GM23338 (cell line): Measurements from ENCODE around the gene DEK. TPM values are rescaled to one million over a fixed set of nuclear protein-coding genes. Genes with fewer than 3 reads are reported as not detected.
A peak's percentile ranks its signal among the peaks of the same experiment; 100 is the strongest.

ENCODE experiments used
- ATAC-seq: fragments of 200-7000 bp; cut with Tn5 transposase; 3 replicates; pipeline ENCODE4 v1.9.1; 2020
- DNase-seq: peaks from one replicate; pipeline ENCODE4 v3.0.0-alpha.2; 2015; ENCODE audit warnings: low spot score
- H2AFZ ChIP-seq: fragments of 200-600 bp; sonication (generic); 2 replicates; pipeline ENCODE4 v1.8.0; 2016; ENCODE audit warnings: antibody characterized with exemption, mild to moderate bottlenecking, moderate library complexity
- H3F3A ChIP-seq: fragments of 200-600 bp; sonication (generic); replicated peaks from 2 replicates; pipeline ENCODE4 v1.8.0; 2017; ENCODE audit warnings: antibody characterized with exemption, mixed run types, low read depth
- H3K27ac ChIP-seq: fragments of 200-600 bp; sonication (generic); 2 replicates; pipeline ENCODE4 v1.6.1; 2016; ENCODE audit warnings: low read depth
- H3K27me3 ChIP-seq: fragments of 200-600 bp; sonication (generic); 2 replicates; pipeline ENCODE4 v1.8.0; 2016; ENCODE audit warnings: mild to moderate bottlenecking, mixed run types, moderate library complexity; ENCODE audit not compliant: insufficient read depth
- H3K36me3 ChIP-seq: fragments of 200-600 bp; sonication (generic); 2 replicates; pipeline ENCODE4 v1.8.0; 2016; ENCODE audit warnings: mild to moderate bottlenecking; ENCODE audit not compliant: insufficient read depth
- H3K4me1 ChIP-seq: fragments of 200-600 bp; sonication (generic); 2 replicates; pipeline ENCODE4 v1.8.0; 2016; ENCODE audit warnings: mild to moderate bottlenecking, moderate library complexity; ENCODE audit not compliant: insufficient read depth
- H3K4me2 ChIP-seq: fragments of 200-600 bp; sonication (generic); 2 replicates; pipeline ENCODE4 v1.7.1; 2017; ENCODE audit warnings: mixed run types
- H3K4me3 ChIP-seq: fragments of 200-600 bp; sonication (generic); 2 replicates; pipeline ENCODE4 v1.6.1; 2016; ENCODE audit warnings: mixed run types
- H3K79me2 ChIP-seq: fragments of 200-600 bp; sonication (generic); replicated peaks from 2 replicates; pipeline ENCODE4 v1.8.0; 2017; ENCODE audit warnings: mild to moderate bottlenecking; ENCODE audit not compliant: insufficient read depth
- H3K9me2 ChIP-seq: fragments of 200-600 bp; sonication (generic); 2 replicates; pipeline ENCODE4 v1.8.0; 2017; ENCODE audit not compliant: insufficient read depth
- H4K20me1 ChIP-seq: fragments of 200-600 bp; sonication (generic); replicated peaks from 2 replicates; pipeline ENCODE4 v1.8.0; 2017; ENCODE audit warnings: mild to moderate bottlenecking; ENCODE audit not compliant: insufficient read depth
- H3K27ac Mint-ChIP-seq: 2 replicates; pipeline ENCODE4 v1.8.0; 2020; ENCODE audit warnings: inconsistent platforms, mild to moderate bottlenecking, moderate library complexity, mixed read lengths
- H3K27me3 Mint-ChIP-seq: 3 replicates; pipeline ENCODE4 v1.8.0; 2022; ENCODE audit warnings: low read depth, mild to moderate bottlenecking, moderate library complexity, mixed read lengths, inconsistent platforms; ENCODE audit not compliant: insufficient read depth, poor library complexity
- H3K36me3 Mint-ChIP-seq: 3 replicates; pipeline ENCODE4 v1.8.0; 2021; ENCODE audit warnings: low read depth, mild to moderate bottlenecking, inconsistent platforms, moderate library complexity, mixed read lengths
- H3K4me1 Mint-ChIP-seq: 3 replicates; pipeline ENCODE4 v1.8.0; 2020; ENCODE audit warnings: mild to moderate bottlenecking, inconsistent platforms, mixed read lengths
- H3K4me3 Mint-ChIP-seq: 3 replicates; pipeline ENCODE4 v1.8.0; 2021; ENCODE audit warnings: moderate library complexity, mild to moderate bottlenecking, inconsistent platforms, mixed read lengths
- H3K9me3 Mint-ChIP-seq: 3 replicates; pipeline ENCODE4 v1.8.0; 2020; ENCODE audit warnings: moderate library complexity, mild to moderate bottlenecking, inconsistent platforms, mixed read lengths
- CREB1 ChIP-seq: fragments of 250-450 bp; sonication (Bioruptor Pico); IDR thresholded peaks from 2 replicates; pipeline ENCODE4 v1.5.0; 2020; ENCODE audit warnings: low read depth, mild to moderate bottlenecking, moderate library complexity
- ETS1 ChIP-seq: IDR thresholded peaks from 2 replicates; pipeline ENCODE4 v1.6.1; 2016; ENCODE audit warnings: antibody characterized with exemption
- EZH2 ChIP-seq: fragments of 200-600 bp; sonication (generic); IDR thresholded peaks from one replicate; pipeline ENCODE4 v1.8.0; 2017; ENCODE audit warnings: antibody characterized with exemption, mild to moderate bottlenecking, low read depth; ENCODE audit not compliant: unreplicated experiment
- EZH2phosphoT487 ChIP-seq: fragments of 200-600 bp; sonication (generic); IDR thresholded peaks from one replicate; pipeline ENCODE4 v1.8.1; 2018; ENCODE audit warnings: antibody characterized with exemption; ENCODE audit not compliant: unreplicated experiment
- STAT1 ChIP-seq: IDR thresholded peaks from one replicate; pipeline ENCODE4 v1.6.1; 2016; ENCODE audit warnings: antibody characterized with exemption; ENCODE audit not compliant: unreplicated experiment
- ZNF331 ChIP-seq: fragments of 250-450 bp; sonication (Bioruptor Pico); IDR thresholded peaks from 2 replicates; pipeline ENCODE4 v1.5.0; 2020; ENCODE audit warnings: low read depth, mild to moderate bottlenecking, moderate library complexity
- polyA plus RNA-seq: library from polyadenylated mRNA; unstranded; fragments of >200 nt; fragmentation: Nextera tagmentation; extraction: Ambion mirVana; gene quantifications from 2 replicates; pipeline ENCODE4 v1.2.1, GENCODE V29; 2016
- total RNA-seq: library from RNA; depleted of rRNA; stranded (reverse); fragments of >200 nt; shearing (Covaris generic); gene quantifications from 2 replicates; pipeline ENCODE4 v1.2.3, GENCODE V29; 2014
- TF ChIP-seq, protein P1 (sequence below): fragments of 250-450 bp; sonication (Bioruptor Pico); IDR thresholded peaks from 2 replicates; pipeline ENCODE4 v1.5.0; 2020; ENCODE audit warnings: mild to moderate bottlenecking, moderate library complexity

DEK gene
- total and polyA plus RNA-seq, 2 experiments from 2014 or later: 218 to 582 TPM

- Histone ChIP-seq H3F3A (no peaks in the 10 kb centered on the region), H4K20me1 (0 out of 2 replicates have a peak, but pooled peaks cover 2% of the 10 kb centered on the region), H3K27ac (no peak overlapping the region), H2AFZ (peak overlapping the region; percentile 99), H3K9me2 (0 out of 2 replicates have a peak, but pooled peaks cover 3% of the 10 kb centered on the region), H3K4me1 (peaks cover 22% of the 10 kb centered on the region), H3K27me3 (peaks cover 63% of the 10 kb centered on the region), H3K4me3 (peak overlapping the region; percentile 64), H3K4me2 (peak overlapping the region; percentile 88), H3K36me3 (no peaks in the 10 kb centered on the region), H3K79me2 (no peaks in the 10 kb centered on the region)
- Mint-ChIP-seq H3K27ac (no peak overlapping the region), H3K4me1 (peaks cover 16% of the 10 kb centered on the region), H3K4me3 (peak overlapping the region; percentile 83), H3K9me3 (no peaks in the 10 kb centered on the region; the same call in 2 of the 3 replicates), H3K36me3 (no peaks in the 10 kb centered on the region; the same call in 2 of the 3 replicates), H3K27me3 (peaks cover 25% of the 10 kb centered on the region)
- DNase-seq (no peak), ATAC-seq (peak; percentile 52)
- TF ChIP-seq EZH2: peak; percentile 40
- TF ChIP-seq, protein P1, sequence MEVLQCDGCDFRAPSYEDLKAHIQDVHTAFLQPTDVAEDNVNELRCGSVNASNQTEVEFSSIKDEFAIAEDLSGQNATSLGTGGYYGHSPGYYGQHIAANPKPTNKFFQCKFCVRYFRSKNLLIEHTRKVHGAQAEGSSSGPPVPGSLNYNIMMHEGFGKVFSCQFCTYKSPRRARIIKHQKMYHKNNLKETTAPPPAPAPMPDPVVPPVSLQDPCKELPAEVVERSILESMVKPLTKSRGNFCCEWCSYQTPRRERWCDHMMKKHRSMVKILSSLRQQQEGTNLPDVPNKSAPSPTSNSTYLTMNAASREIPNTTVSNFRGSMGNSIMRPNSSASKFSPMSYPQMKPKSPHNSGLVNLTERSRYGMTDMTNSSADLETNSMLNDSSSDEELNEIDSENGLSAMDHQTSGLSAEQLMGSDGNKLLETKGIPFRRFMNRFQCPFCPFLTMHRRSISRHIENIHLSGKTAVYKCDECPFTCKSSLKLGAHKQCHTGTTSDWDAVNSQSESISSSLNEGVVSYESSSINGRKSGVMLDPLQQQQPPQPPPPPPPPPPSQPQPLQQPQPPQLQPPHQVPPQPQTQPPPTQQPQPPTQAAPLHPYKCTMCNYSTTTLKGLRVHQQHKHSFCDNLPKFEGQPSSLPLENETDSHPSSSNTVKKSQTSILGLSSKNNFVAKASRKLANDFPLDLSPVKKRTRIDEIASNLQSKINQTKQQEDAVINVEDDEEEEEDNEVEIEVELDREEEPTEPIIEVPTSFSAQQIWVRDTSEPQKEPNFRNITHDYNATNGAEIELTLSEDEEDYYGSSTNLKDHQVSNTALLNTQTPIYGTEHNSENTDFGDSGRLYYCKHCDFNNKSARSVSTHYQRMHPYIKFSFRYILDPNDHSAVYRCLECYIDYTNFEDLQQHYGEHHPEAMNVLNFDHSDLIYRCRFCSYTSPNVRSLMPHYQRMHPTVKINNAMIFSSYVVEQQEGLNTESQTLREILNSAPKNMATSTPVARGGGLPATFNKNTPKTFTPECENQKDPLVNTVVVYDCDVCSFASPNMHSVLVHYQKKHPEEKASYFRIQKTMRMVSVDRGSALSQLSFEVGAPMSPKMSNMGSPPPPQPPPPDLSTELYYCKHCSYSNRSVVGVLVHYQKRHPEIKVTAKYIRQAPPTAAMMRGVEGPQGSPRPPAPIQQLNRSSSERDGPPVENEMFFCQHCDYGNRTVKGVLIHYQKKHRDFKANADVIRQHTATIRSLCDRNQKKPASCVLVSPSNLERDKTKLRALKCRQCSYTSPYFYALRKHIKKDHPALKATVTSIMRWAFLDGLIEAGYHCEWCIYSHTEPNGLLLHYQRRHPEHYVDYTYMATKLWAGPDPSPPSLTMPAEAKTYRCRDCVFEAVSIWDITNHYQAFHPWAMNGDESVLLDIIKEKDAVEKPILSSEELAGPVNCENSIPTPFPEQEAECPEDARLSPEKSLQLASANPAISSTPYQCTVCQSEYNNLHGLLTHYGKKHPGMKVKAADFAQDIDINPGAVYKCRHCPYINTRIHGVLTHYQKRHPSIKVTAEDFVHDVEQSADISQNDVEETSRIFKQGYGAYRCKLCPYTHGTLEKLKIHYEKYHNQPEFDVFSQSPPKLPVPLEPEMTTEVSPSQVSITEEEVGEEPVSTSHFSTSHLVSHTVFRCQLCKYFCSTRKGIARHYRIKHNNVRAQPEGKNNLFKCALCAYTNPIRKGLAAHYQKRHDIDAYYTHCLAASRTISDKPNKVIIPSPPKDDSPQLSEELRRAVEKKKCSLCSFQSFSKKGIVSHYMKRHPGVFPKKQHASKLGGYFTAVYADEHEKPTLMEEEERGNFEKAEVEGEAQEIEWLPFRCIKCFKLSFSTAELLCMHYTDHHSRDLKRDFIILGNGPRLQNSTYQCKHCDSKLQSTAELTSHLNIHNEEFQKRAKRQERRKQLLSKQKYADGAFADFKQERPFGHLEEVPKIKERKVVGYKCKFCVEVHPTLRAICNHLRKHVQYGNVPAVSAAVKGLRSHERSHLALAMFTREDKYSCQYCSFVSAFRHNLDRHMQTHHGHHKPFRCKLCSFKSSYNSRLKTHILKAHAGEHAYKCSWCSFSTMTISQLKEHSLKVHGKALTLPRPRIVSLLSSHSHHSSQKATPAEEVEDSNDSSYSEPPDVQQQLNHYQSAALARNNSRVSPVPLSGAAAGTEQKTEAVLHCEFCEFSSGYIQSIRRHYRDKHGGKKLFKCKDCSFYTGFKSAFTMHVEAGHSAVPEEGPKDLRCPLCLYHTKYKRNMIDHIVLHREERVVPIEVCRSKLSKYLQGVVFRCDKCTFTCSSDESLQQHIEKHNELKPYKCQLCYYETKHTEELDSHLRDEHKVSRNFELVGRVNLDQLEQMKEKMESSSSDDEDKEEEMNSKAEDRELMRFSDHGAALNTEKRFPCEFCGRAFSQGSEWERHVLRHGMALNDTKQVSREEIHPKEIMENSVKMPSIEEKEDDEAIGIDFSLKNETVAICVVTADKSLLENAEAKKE: no peak
Observed at GRCh38 chr6:18276610-18277236, 12.4 kb upstream of the DEK start.

DNA sequence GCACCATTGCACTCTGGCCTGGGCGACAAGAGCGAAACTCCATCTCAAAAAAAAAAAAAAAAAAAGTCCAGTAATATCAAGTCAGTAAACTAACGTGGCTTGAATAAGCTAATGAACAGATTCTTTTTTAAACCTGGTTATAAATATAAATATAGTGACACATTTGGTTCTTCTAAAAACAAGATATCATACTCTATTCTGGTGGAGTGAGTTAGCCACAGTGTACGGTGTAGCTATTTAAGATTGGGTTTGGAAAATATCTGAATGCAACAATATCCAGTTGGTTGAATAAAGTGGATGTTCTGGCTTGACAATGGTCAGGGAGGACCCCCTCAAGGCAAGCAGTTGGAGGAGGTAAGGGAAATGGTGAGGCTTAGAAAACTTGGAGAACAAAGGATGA is 5.9 kb upstream of the DEK start:
- Histone ChIP-seq H3K27ac (no peak overlapping the region), H2AFZ (no peak overlapping the region)
- TF ChIP-seq STAT1 (no peak), EZH2phosphoT487 (no peak), ZNF331 (CRISPR knock-in tag) (no peak), ETS1 (no peak), CREB1 (CRISPR knock-in tag) (no peak)

More for the DNA sequence above, 5.9 kb upstream of the DEK start:
- H3K4me2 ChIP-seq: no peak overlapping the region
- no peaks in the 10 kb centered on the region for H3K36me3 ChIP-seq
- no peak for ATAC-seq
- H3K27me3 ChIP-seq: peaks cover 15% of the 10 kb centered on the region
- H3K27ac Mint-ChIP-seq: no peak overlapping the region
- H3K79me2 ChIP-seq: no peaks in the 10 kb centered on the region
- no peak for DNase-seq
- no peaks in the 10 kb centered on the region for H4K20me1 ChIP-seq
- H3K36me3 Mint-ChIP-seq: peaks cover 6% of the 10 kb centered on the region
- H3K4me1 ChIP-seq: peaks cover 6% of the 10 kb centered on the region
- H3K27me3 Mint-ChIP-seq: peaks cover 6% of the 10 kb centered on the region
- H3K4me3 ChIP-seq: no peak overlapping the region
- peaks cover 6% of the 10 kb centered on the region for H3K4me1 Mint-ChIP-seq
- H3K9me3 Mint-ChIP-seq: peaks cover 9% of the 10 kb centered on the region
- H3K4me3 Mint-ChIP-seq: no peak overlapping the region
- H3F3A ChIP-seq: 0 out of 2 replicates have a peak, but pooled peaks cover 3% of the 10 kb centered on the region
- H3K9me2 ChIP-seq: 0 out of 2 replicates have a peak, but pooled peaks cover 3% of the 10 kb centered on the region
